Measurements from ENCODE around the gene CLMP. TPM values are rescaled to one million over a fixed set of nuclear protein-coding genes. Genes with fewer than 3 reads are reported as not detected.

Gene CLMP
- total and polyA plus RNA-seq, 4 donors: 0.12 to 1.3 (median 0.35) TPM

- Histone ChIP-seq H3K27ac (ENCODE audit: low read depth in 1 of 2, low read length in 2 of 2) (no peak overlapping the region), H3K9ac (ENCODE audit: low read depth in 1 of 2, low read length in 2 of 2) (no peak overlapping the region), H3K36me3 (ENCODE audit: control insufficient read depth in 4 of 4, insufficient read depth in 3 of 4, low read depth in 1 of 4, low read length in 3 of 4) (no peaks in the 10 kb centered on the region), H3K4me3 (ENCODE audit: low read depth in 1 of 3, low read length in 3 of 3) (no peak overlapping the region), H3K27me3 (ENCODE audit: control insufficient read depth in 4 of 4, insufficient read depth in 4 of 4, low read length in 3 of 4) (peaks cover 2 to 11% (median 6%) of the 10 kb centered on the region in 4 donors), H3K9me3 (ENCODE audit: control insufficient read depth in 4 of 4, low read length in 3 of 4) (no peaks in the 10 kb centered on the region), H3K4me1 (ENCODE audit: control insufficient read depth in 4 of 4, insufficient read depth in 4 of 4, low read length in 3 of 4) (peaks cover 0 to 19% (median 5%) of the 10 kb centered on the region in 4 donors)
- TF ChIP-seq SP1 (IDR thresholded peaks at IDR 0.05) (no peak), JUND (IDR thresholded peaks at IDR 0.05) (no peak), HNF4A (conservative IDR thresholded peaks at IDR 0.05) (no peak), CTCF (IDR thresholded peaks at IDR 0.05; ENCODE audit: low read depth, low read length, missing input control) (no peak), EGR1 (IDR thresholded peaks at IDR 0.05; ENCODE audit: low read depth in 2 of 2) (no peak), ATF3 (IDR thresholded peaks at IDR 0.05) (no peak), YY1 (IDR thresholded peaks at IDR 0.05) (no peak), REST (IDR thresholded peaks at IDR 0.05) (no peak), NR2F2 (IDR thresholded peaks at IDR 0.05) (no peak), RXRA (IDR thresholded peaks at IDR 0.05) (no peak), TAF1 (conservative IDR thresholded peaks at IDR 0.05) (no peak), GABPA (IDR thresholded peaks at IDR 0.05 in 1 of 2, conservative IDR thresholded peaks at IDR 0.05 in 1 of 2) (no peak), RAD21 (IDR thresholded peaks at IDR 0.05) (no peak)
- WGBS: 68% methylated on average over 4 of the region's 4 CpGs
- DNase-seq (ENCODE audit: low spot score): no peak
Observed at GRCh38 chr11:123193742-123194141, 1.3 kb downstream of the CLMP start.

GRCh38 chr11:123191939-123192338, 3.1 kb downstream of the CLMP start:
- Histone ChIP-seq H3K9me3 (ENCODE audit: control insufficient read depth in 4 of 4, low read length in 3 of 4) (no peaks in the 10 kb centered on the region), H3K9ac (ENCODE audit: low read depth in 1 of 2, low read length in 2 of 2) (no peak overlapping the region), H3K27ac (ENCODE audit: low read depth in 1 of 2, low read length in 2 of 2) (no peak overlapping the region), H3K36me3 (ENCODE audit: control insufficient read depth in 4 of 4, insufficient read depth in 3 of 4, low read depth in 1 of 4, low read length in 3 of 4) (no peaks in the 10 kb centered on the region), H3K27me3 (ENCODE audit: control insufficient read depth in 4 of 4, insufficient read depth in 4 of 4, low read length in 3 of 4) (peaks cover 0 to 22% (median 6%) of the 10 kb centered on the region in 4 donors), H3K4me3 (ENCODE audit: low read depth in 1 of 3, low read length in 3 of 3) (no peak overlapping the region), H3K4me1 (ENCODE audit: control insufficient read depth in 4 of 4, insufficient read depth in 4 of 4, low read length in 3 of 4) (peaks cover 0 to 19% (median 5%) of the 10 kb centered on the region in 4 donors)
- DNase-seq (ENCODE audit: low spot score): no peak
- TF ChIP-seq EGR1 (IDR thresholded peaks at IDR 0.05; ENCODE audit: low read depth in 2 of 2): no peak
- TF ChIP-seq ZBTB33 (IDR thresholded peaks at IDR 0.05): no peak
- no peak for TF ChIP-seq HNF4G (IDR thresholded peaks at IDR 0.05)
- no peak for TF ChIP-seq FOXA2 (IDR thresholded peaks at IDR 0.05)
- no peak for TF ChIP-seq MAX (IDR thresholded peaks at IDR 0.05)
- TF ChIP-seq YY1 (IDR thresholded peaks at IDR 0.05): no peak
- TF ChIP-seq RAD21 (IDR thresholded peaks at IDR 0.05): no peak
- no peak for TF ChIP-seq JUND (IDR thresholded peaks at IDR 0.05)
- TF ChIP-seq FOXA1 (IDR thresholded peaks at IDR 0.05): no peak
- TF ChIP-seq SP1 (IDR thresholded peaks at IDR 0.05): no peak
- no peak for TF ChIP-seq CTCF (IDR thresholded peaks at IDR 0.05; ENCODE audit: low read depth, low read length, missing input control)
- TF ChIP-seq GABPA (IDR thresholded peaks at IDR 0.05 in 1 of 2, conservative IDR thresholded peaks at IDR 0.05 in 1 of 2): no peak
- 79% methylated on average over 2 of the region's 2 CpGs for WGBS
